GM21447 (cell line): ENCODE measurements around the gene UNC5B.

ENCODE experiments used
- ATAC-seq: cut with Tn5 transposase; IDR thresholded peaks from one replicate; pipeline ENCODE4 v1.9.1; 2021; ENCODE audit not compliant: unreplicated experiment

Gene UNC5B

GRCh38 chr10:71280216-71280615 lies 67.8 kb downstream of the UNC5B start:
- no peak for ATAC-seq

- no peak for ATAC-seq
These were observed 68.5 kb downstream of the UNC5B start for GRCh38 chr10:71280825-71281224.

GRCh38 chr10:71281646-71282322 lies 69.4 kb downstream of the UNC5B start:
- ATAC-seq: no peak

- ATAC-seq: no peak
These were observed 69.9 kb downstream of the UNC5B start for GRCh38 chr10:71282323-71282680.

GRCh38 chr10:71283410-71283809 lies 71.0 kb downstream of the UNC5B start:
- no peak for ATAC-seq

- no peak for ATAC-seq
These were observed 71.5 kb downstream of the UNC5B start for GRCh38 chr10:71283876-71284275.

GRCh38 chr10:71284544-71285179 lies 72.3 kb downstream of the UNC5B start:
- no peak for ATAC-seq

- no peak for ATAC-seq
These were observed 72.8 kb downstream of the UNC5B start for GRCh38 chr10:71285180-71285545.

GRCh38 chr10:71285986-71286385 lies 73.6 kb downstream of the UNC5B start:
- no peak for ATAC-seq

- ATAC-seq: no peak
These were observed 74.3 kb downstream of the UNC5B start for GRCh38 chr10:71286521-71287294.

GRCh38 chr10:71287456-71287855 lies 75.1 kb downstream of the UNC5B start:
- ATAC-seq: no peak

- no peak for ATAC-seq
These were observed 76.1 kb downstream of the UNC5B start for GRCh38 chr10:71288461-71288860.

- no peak for ATAC-seq
These were observed 77.2 kb downstream of the UNC5B start for GRCh38 chr10:71289421-71290130.

- ATAC-seq: no peak
These were observed 78.0 kb downstream of the UNC5B start for GRCh38 chr10:71290331-71290730.

GRCh38 chr10:71290806-71291527 lies 78.6 kb downstream of the UNC5B start:
- ATAC-seq: no peak

- ATAC-seq: no peak
These were observed 79.1 kb downstream of the UNC5B start for GRCh38 chr10:71291528-71291900.

GRCh38 chr10:71292624-71293445 lies 80.5 kb downstream of the UNC5B start:
- no peak for ATAC-seq

- no peak for ATAC-seq
These were observed 81.2 kb downstream of the UNC5B start for GRCh38 chr10:71293446-71294084.

- ATAC-seq: no peak
These were observed 81.8 kb downstream of the UNC5B start for GRCh38 chr10:71294091-71294561.

- no peak for ATAC-seq
These were observed 82.5 kb downstream of the UNC5B start for GRCh38 chr10:71294856-71295255.
